Endothelial cell of umbilical vein (primary cell): ENCODE data around the gene KLHL42. TPM values are rescaled to one million over a fixed set of nuclear protein-coding genes. Genes with fewer than 3 reads are reported as not detected.

Source experiments
- BruUV-seq: library from RNA; stranded (reverse); fragments of 400-500 nt; replicated peaks from 2 replicates; lab custom pipeline; 2021; lab: Mats Ljungman, UMichigan
- CTCF ChIA-PET: fragments of 300-600, 350-600 bp; sonication (Branson Sonifier 250); formaldehyde crosslinking; loops from one replicate; lab custom pipeline; 2021; ENCODE audit warnings: antibody characterized with exemption, inconsistent platforms; lab: Charles Lee
- POLR2A ChIA-PET: fragments of 300-600, 350-600 bp; sonication (Branson Sonifier 250); formaldehyde crosslinking; loops from one replicate; lab custom pipeline; 2021; ENCODE audit warnings: antibody characterized with exemption, inconsistent platforms; lab: Charles Lee
- DNase-seq: peaks from one replicate; pipeline ENCODE4 v3.0.0-alpha.2; 2011; ENCODE audit warnings: low read depth, low spot score
- FAIRE-seq: peaks from 2 replicates; lab custom pipeline; 2011; peaks lifted over from hg19 to GRCh38; lab: Jason Lieb, UNC
- H2AFZ ChIP-seq: 2 replicates; pipeline ENCODE4 v1.6.0; 2012; ENCODE audit warnings: low read depth, low read length, control low read depth, inconsistent platforms
- H3K27ac ChIP-seq: 2 replicates; pipeline ENCODE4 v1.5.1; 2011; ENCODE audit warnings: low read depth, mild to moderate bottlenecking, control low read depth, low read length, moderate library complexity; ENCODE audit not compliant: insufficient read depth
- H3K27me3 ChIP-seq, 2 experiments: 2 replicates each; pipeline versions ENCODE4 v1.6.0 to v1.6.1; 2011; ENCODE audit warnings: low read length in 2 of 2, mixed read lengths in 1 of 2; ENCODE audit not compliant: control insufficient read depth in 2 of 2, insufficient read depth in 2 of 2
- H3K36me3 ChIP-seq, 2 experiments: 2 replicates in 1 of 2; 3 replicates in 1 of 2; pipeline ENCODE4 v1.5.1; 2011; ENCODE audit warnings: low read length in 2 of 2, mild to moderate bottlenecking in 1 of 2, moderate library complexity in 1 of 2; ENCODE audit not compliant: control insufficient read depth in 2 of 2, insufficient read depth in 2 of 2; ENCODE audit errors: extremely low read depth in 1 of 2
- H3K4me1 ChIP-seq: 3 replicates; pipeline ENCODE4 v1.5.1; 2011; ENCODE audit warnings: mild to moderate bottlenecking, low read length; ENCODE audit not compliant: control insufficient read depth, insufficient read depth; ENCODE audit errors: extremely low read depth
- H3K4me2 ChIP-seq: 2 replicates; pipeline ENCODE4 v1.6.1; 2011; ENCODE audit warnings: low read length, control low read depth, mixed read lengths; ENCODE audit not compliant: insufficient read depth
- H3K4me3 ChIP-seq, 3 experiments: fragments of 200-600 bp in 1 of 3; sonication (generic), shearing (Covaris generic) in 1 of 3; replicated peaks in 1 of 3; 2 replicates each; pipeline ENCODE4 v1.5.1; 2011 to 2016; ENCODE audit warnings: control low read depth in 3 of 3, low read length in 3 of 3, mild to moderate bottlenecking in 2 of 3, inconsistent platforms in 1 of 3, low read depth in 1 of 3, moderate library complexity in 1 of 3; ENCODE audit not compliant: insufficient read depth in 1 of 3
- H3K79me2 ChIP-seq: 2 replicates; pipeline ENCODE4 v1.6.0; 2012; ENCODE audit warnings: low read length, inconsistent platforms; ENCODE audit not compliant: control insufficient read depth, insufficient read depth
- H3K9ac ChIP-seq: replicated peaks from 2 replicates; pipeline ENCODE3; 2011; ENCODE audit warnings: low read length, control low read depth; ENCODE audit not compliant: insufficient read depth; ENCODE audit errors: extremely low read depth
- H3K9me1 ChIP-seq: replicated peaks from 3 replicates; pipeline ENCODE4 v1.6.0; 2011; ENCODE audit warnings: mild to moderate bottlenecking, low read length; ENCODE audit not compliant: control insufficient read depth, insufficient read depth; ENCODE audit errors: extremely low read depth
- H3K9me3 ChIP-seq: replicated peaks from 2 replicates; pipeline ENCODE4 v1.5.1; 2012; ENCODE audit warnings: low read length, inconsistent platforms; ENCODE audit not compliant: control insufficient read depth, insufficient read depth
- H4K20me1 ChIP-seq: replicated peaks from 2 replicates; pipeline ENCODE3; 2011; ENCODE audit warnings: mild to moderate bottlenecking, low read length; ENCODE audit not compliant: control insufficient read depth, insufficient read depth; ENCODE audit errors: extremely low read depth
- CTCF ChIP-seq, 2 donors: IDR thresholded peaks; 1 replicate in 1 of 2; 2 replicates in 1 of 2; pipeline ENCODE4 v1.5.1; 2011; ENCODE audit warnings: low read length in 2 of 2, mild to moderate bottlenecking in 2 of 2, moderate library complexity in 2 of 2, control low read depth in 1 of 2, inconsistent platforms in 1 of 2, low read depth in 1 of 2; ENCODE audit not compliant: insufficient read depth in 1 of 2; ENCODE audit errors: extremely low read depth in 1 of 2
- EZH2 ChIP-seq: IDR thresholded peaks from 2 replicates; pipeline ENCODE4 v1.6.1; 2012; ENCODE audit warnings: borderline replicate concordance, low read depth, mild to moderate bottlenecking, moderate library complexity, low read length, inconsistent platforms; ENCODE audit not compliant: severe bottlenecking
- FOS ChIP-seq: IDR thresholded peaks from 2 replicates; pipeline ENCODE4 v1.6.1; 2011; ENCODE audit warnings: mild to moderate bottlenecking, low read length, moderate library complexity, borderline replicate concordance; ENCODE audit not compliant: insufficient read depth
- GATA2 ChIP-seq: IDR thresholded peaks from 2 replicates; pipeline ENCODE4 v1.7.0; 2011; ENCODE audit warnings: low read depth, mild to moderate bottlenecking, moderate library complexity, mixed read lengths, low read length; ENCODE audit not compliant: insufficient read length, insufficient read depth
- JUN ChIP-seq: IDR thresholded peaks from 2 replicates; pipeline ENCODE4 v1.6.1; 2011; ENCODE audit warnings: borderline replicate concordance, low read depth; ENCODE audit not compliant: insufficient read length, insufficient read depth
- MYC ChIP-seq: IDR thresholded peaks from one replicate; pipeline ENCODE4 v1.6.1; 2011; ENCODE audit warnings: mild to moderate bottlenecking, low read depth, low read length
- POLR2A ChIP-seq: IDR thresholded peaks from 2 replicates; pipeline ENCODE4 v1.6.1; 2012; ENCODE audit warnings: low read depth, mild to moderate bottlenecking, control low read depth, low read length
- POLR2AphosphoS5 ChIP-seq: IDR thresholded peaks from 2 replicates; pipeline ENCODE4 v1.6.1; 2012; ENCODE audit warnings: low read depth, mild to moderate bottlenecking, control low read depth, low read length, moderate library complexity; ENCODE audit not compliant: insufficient read depth
- dilution Hi-C: fragments of 300-500 bp; cut with MboI; formaldehyde crosslinking; loops from one replicate; pipeline ENCODE4 v1.15.0; 2019; ENCODE audit warnings: low sequenced_read_pairs; ENCODE audit not compliant: extremely low pct_ligation_motif_present
- intact Hi-C: fragments of 100-400 bp; cut with micrococcal nuclease; formaldehyde crosslinking; loops from one replicate; pipeline ENCODE4 v1.10.0; 2022
- polyA plus RNA-seq, 4 experiments: library from polyadenylated mRNA; depleted of rRNA in 3 of 4; stranded (reverse) in 3 of 4; unstranded in 1 of 4; fragments of >200 nt; gene quantifications; 2 replicates each; pipeline versions ENCODE4 v1.2.1 to v1.2.3, GENCODE V29; 2011 to 2012; ENCODE audit warnings: missing spikeins in 1 of 4
- total RNA-seq: library from RNA; stranded (reverse); gene quantifications from 2 replicates; pipeline ENCODE4 v1.2.3, GENCODE V29; 2021
- TF ChIP-seq, protein P1 (sequence below): IDR thresholded peaks from 2 replicates; pipeline ENCODE4 v1.6.1; 2011; ENCODE audit not compliant: insufficient read depth, insufficient read length

KLHL42 gene
- total and polyA plus RNA-seq, 2 donors (not counting 3 experiments of a cell fraction or from before 2014, with no cell fraction given) = 20.1 to 36.2 TPM

GRCh38 chr12:27814851-27815591, 35.0 kb downstream of the KLHL42 start:
- Histone ChIP-seq H3K9ac (no peak overlapping the region), H3K4me2 (no peak overlapping the region), H3K9me1 (no peaks in the 10 kb centered on the region), H4K20me1 (no peaks in the 10 kb centered on the region), H3K27ac (no peak overlapping the region), H3K36me3 (no peaks in the 10 kb centered on the region), H3K9me3 (no peaks in the 10 kb centered on the region), H3K79me2 (no peaks in the 10 kb centered on the region), H3K27me3 (no peaks in the 10 kb centered on the region), H2AFZ (no peak overlapping the region), H3K4me3 (no peak overlapping the region), H3K4me1 (no peaks in the 10 kb centered on the region)
- DNase-seq (no peak), FAIRE-seq (no peak)
- no TSS peak for BruUV-seq
- TF ChIP-seq MYC (no peak), FOS (no peak), JUN (no peak), POLR2A (no peak), POLR2AphosphoS5 (no peak), CTCF (IDR thresholded peaks at IDR 0.05; ENCODE audit: extremely low read depth in 1 of 2, insufficient read depth in 1 of 2, low read depth in 1 of 2, low read length in 2 of 2) (no peak), GATA2 (no peak), EZH2 (no peak)
- TF ChIP-seq, protein P1, sequence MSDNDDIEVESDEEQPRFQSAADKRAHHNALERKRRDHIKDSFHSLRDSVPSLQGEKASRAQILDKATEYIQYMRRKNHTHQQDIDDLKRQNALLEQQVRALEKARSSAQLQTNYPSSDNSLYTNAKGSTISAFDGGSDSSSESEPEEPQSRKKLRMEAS = no peak
- dilution Hi-C loops = no loop called here
- ChIA-PET CTCF (interaction anchor here (0.9 to 2.0 kb wide), 5 partner anchors 9 to 126 kb away, joined by 3 to 8 read pairs (median 5); no protein-coding TSS in a partner anchor), POLR2A (no interaction called here)
- intact Hi-C loops = no loop called here
